ENCODE results near the gene ZNF236. TPM values are rescaled to one million over a fixed set of nuclear protein-coding genes. Genes with fewer than 3 reads are reported as not detected.

ZNF236 gene
- total and polyA plus RNA-seq, 10 of the 15 experiments (the other 5 are each of a cell fraction or from before 2014, with no cell fraction given) = 1.0 to 14.4 (median 5.9) TPM

GRCh38 chr18:76821875-76822505, 367 bp upstream of the ZNF236 start (continued):
- TF ChIP-seq IRF3 (IDR thresholded peaks at IDR 0.05) (no peak), PML (IDR thresholded peaks at IDR 0.05; ENCODE audit: low read length) (peak; percentile 35; the same call in 1 of the 2 replicates), YY1 (IDR thresholded peaks at IDR 0.05; ENCODE audit: low read depth, low read length) (peak; percentile 44; the same call in 1 of the 2 replicates)

- Histone ChIP-seq H2AFZ (ENCODE audit: control insufficient read depth, low read depth, low read length) (no peak overlapping the region; the same call in 1 of the 2 replicates), H3K79me2 (ENCODE audit: control insufficient read depth, insufficient read depth, low read length) (peaks cover 84% of the 10 kb centered on the region), H3K27ac (ENCODE audit: control insufficient read depth, insufficient read depth) (peak overlapping the region; percentile 84), H3K4me3 (peak overlapping the region; percentile 100), H3K9me3 (replicated peaks; ENCODE audit: control insufficient read depth, insufficient read depth, low read length) (no peaks in the 10 kb centered on the region), H3K9ac (ENCODE audit: control insufficient read depth, insufficient read depth, low read length) (peak overlapping the region; percentile 89), H3K4me1 (ENCODE audit: control insufficient read depth, insufficient read depth, low read length) (peaks cover 16% of the 10 kb centered on the region), H3K27me3 (replicated peaks in 1 of 2; ENCODE audit: control insufficient read depth in 2 of 2, insufficient read depth in 2 of 2, low read length in 1 of 2) (no peaks in the 10 kb centered on the region), H3K36me3 (ENCODE audit: control insufficient read depth in 2 of 2, insufficient read depth in 2 of 2, low read length in 1 of 2) (no peaks in the 10 kb centered on the region), H4K20me1 (ENCODE audit: control insufficient read depth, insufficient read depth) (no peaks in the 10 kb centered on the region), H3K4me2 (ENCODE audit: control insufficient read depth, insufficient read depth) (peak overlapping the region; percentile 89)
- ChIA-PET SMC1A (ENCODE audit: uncharacterized antibody, unreplicated experiment) (interaction anchor here (1.0 to 1.9 kb wide), 3 partner anchors 20 to 157 kb away, joined by 3 to 12 read pairs (median 6); no protein-coding TSS in a partner anchor), POLR2A (no interaction called here), CTCF (interaction anchor here (0.7 to 3.4 kb wide), 4 partner anchors 11 to 282 kb away, joined by 3 to 33 read pairs (median 4); no protein-coding TSS in a partner anchor), RAD21 (ENCODE audit: unreplicated experiment) (no interaction called here)
- no peak for ATAC-seq
- intact Hi-C loops (cut with micrococcal nuclease; ENCODE audit: unreplicated experiment) (loop anchor here (5.0 to 10.0 kb wide), 3 partner anchors 234 to 328 kb away; partner anchors contain the start of gene ZNF516), in situ Hi-C loops (cut with MboI) (no loop called here)
- FAIRE-seq = no peak
- BruUV-seq (replicated peaks) = no TSS peak
- DNase-seq (ENCODE audit: low read depth, low spot score) = no peak
- 2% methylated on average over 26 of the region's 26 CpGs for WGBS (ENCODE audit: insufficient coverage, insufficient replicate concordance, low lambda C conversion rate, missing lambda C conversion rate)
- TF ChIP-seq POLR2AphosphoS5 (IDR thresholded peaks at IDR 0.05; ENCODE audit: low read length) (peak; percentile 62), ZNF217 (IDR thresholded peaks at IDR 0.05) (peak; percentile 91), HDAC6 (IDR thresholded peaks at IDR 0.05; ENCODE audit: unreplicated experiment) (peak; percentile 35), RAD51 (IDR thresholded peaks at IDR 0.05) (no peak), MXI1 (IDR thresholded peaks at IDR 0.05; ENCODE audit: low read depth, low read length) (peak; percentile 5; the same call in 1 of the 2 replicates), IKZF1 (conservative IDR thresholded peaks at IDR 0.05) (peak; percentile 3; the same call in 1 of the 2 replicates), GATAD2B (conservative IDR thresholded peaks at IDR 0.05; ENCODE audit: low read depth) (0 out of 2 replicates have a peak, but pooled peaks have one; percentile 40), CTCF (IDR thresholded peaks at IDR 0.05 in 2 of 3, conservative IDR thresholded peaks at IDR 0.05 in 1 of 3; ENCODE audit: control insufficient read depth in 2 of 3, extremely low read depth in 1 of 3, insufficient read depth in 1 of 3, low read depth in 3 of 3, low read length in 3 of 3) (no peak), NR2F1 (conservative IDR thresholded peaks at IDR 0.05) (0 out of 2 replicates have a peak, but pooled peaks have one; percentile 35), ZBED1 (IDR thresholded peaks at IDR 0.05; ENCODE audit: borderline replicate concordance) (peak; percentile 16; the same call in 1 of the 2 replicates), DPF2 (IDR thresholded peaks at IDR 0.05) (peak; percentile 64), EED (IDR thresholded peaks at IDR 0.05; ENCODE audit: low read depth) (0 out of 2 replicates have a peak, but pooled peaks have one; percentile 2), NKRF (conservative IDR thresholded peaks at IDR 0.05) (peak; percentile 40; the same call in 1 of the 2 replicates), PKNOX1 (IDR thresholded peaks at IDR 0.05) (no peak)
Measured at GRCh38 chr18:76823161-76823538, 793 bp downstream of the ZNF236 start.
